Left lobe of liver (tissue), 2 donors: ENCODE results near the gene VASH1. TPM values are rescaled to one million over a fixed set of nuclear protein-coding genes. Genes with fewer than 3 reads are reported as not detected.
"Not testable (repeated sequence)": the region's sequence is repeated elsewhere in the genome, so short reads cannot be mapped to it uniquely, and the experiment has no call there.

Experiments
- ATAC-seq: fragments of 200-7000 bp; cut with Tn5 transposase; one replicate; pipeline ENCODE4 v1.9.1; 2020; ENCODE audit warnings: mild to moderate bottlenecking, moderate library complexity
- DNase-seq: peaks from one replicate; pipeline ENCODE4 v3.0.0-alpha.2; 2020; ENCODE audit warnings: low spot score
- total RNA-seq: library from RNA; stranded (reverse); gene quantifications from one replicate; pipeline ENCODE4 v1.2.1, GENCODE V29; 2021
- donor health status: DM: no; HTN: no; CAD: no; lungs with moderate emphysema.
- donor health status: DM: no; HTN: yes; CAD: no.

VASH1 gene
- total RNA-seq = 3.0 TPM

DNA sequence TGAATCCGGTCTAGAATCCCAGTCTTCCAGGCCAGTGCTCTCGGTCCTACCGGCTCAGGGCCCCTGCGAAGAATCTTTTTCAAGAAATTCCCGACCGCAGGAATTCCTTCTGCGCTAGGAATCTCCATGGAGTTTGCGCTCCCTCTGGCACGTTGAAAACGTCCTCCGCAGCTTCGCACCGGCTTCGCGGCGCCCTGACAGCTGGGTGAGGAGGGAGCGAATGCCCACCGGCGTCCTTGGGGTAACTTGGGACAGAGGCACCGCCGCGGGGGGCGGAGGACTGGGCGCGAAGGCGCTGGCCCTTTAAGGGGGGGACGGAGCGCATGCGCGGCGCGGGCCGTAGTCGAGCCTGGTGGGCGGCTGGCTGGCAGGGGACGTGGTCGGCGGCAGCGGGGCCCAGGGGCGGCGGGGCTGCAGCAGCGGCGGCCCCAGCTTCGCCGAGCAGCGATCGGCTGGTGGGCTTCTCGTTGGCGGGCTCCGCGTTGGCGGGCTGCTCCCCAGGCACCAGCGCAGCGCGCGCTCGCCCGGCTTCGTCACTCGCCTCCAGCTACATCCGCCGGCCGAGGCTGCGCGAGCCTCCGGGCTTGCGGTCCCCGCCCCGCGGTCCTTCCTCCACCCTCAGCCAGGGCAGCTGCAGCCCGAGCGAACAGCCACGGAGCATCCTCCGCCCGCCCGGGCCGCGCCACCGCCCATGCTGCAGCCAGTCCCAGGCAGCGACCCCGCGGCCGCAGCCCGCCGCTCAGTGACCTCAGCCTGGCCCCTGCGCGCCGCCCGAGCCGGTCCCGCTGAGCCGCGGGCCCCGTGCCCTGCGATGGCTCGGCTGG, at the start of gene VASH1:
TSS of gene VASH1 (plus strand) at position 333 of the 824 bp plus-strand sequence. CDS start 1,354 bp downstream, outside the sequence.
- ATAC-seq (peak; percentile 82), DNase-seq (peak; percentile 52)

DNA sequence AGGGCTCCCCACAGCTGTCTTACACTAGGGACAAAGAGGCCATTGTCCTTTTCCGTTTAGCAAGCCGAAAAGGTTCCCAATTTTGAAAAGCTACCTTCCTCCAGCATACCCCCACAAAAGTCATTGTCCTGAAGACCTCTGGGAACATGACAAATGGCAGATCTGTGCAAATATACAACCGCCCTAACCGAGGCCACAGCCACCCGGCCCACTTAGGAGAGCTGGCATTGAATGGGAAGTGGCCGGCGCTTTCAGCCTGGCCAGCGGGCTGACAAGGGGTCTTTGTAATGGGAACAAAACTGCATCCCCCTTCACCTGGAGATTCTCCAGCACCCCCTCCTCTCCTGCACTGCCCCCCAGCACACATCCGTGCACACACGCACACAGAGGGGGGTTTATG, 48.1 kb upstream of the VASH1 start:
- ATAC-seq = no peak
- peak; percentile 32 for DNase-seq

DNA sequence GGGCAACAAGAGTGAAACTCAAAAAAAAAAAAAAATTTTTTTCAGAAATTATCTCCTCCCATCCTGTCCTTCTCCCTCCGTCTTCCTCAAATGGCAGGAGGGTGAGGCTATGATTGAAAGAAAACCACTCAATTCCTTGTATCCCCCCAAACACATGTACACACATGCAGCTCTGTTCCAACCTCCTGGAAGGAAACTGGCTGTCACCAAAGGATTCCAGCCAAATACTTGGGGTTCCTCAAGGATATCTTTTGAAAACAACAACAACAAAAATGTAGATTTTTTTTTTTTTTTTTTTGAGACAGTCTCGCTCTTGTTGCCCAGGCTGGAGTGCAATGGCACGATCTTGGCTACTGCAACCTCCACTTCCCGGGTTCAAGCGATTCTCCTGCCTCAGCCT, 46.8 kb upstream of the VASH1 start:
- ATAC-seq = no peak
- no peak for DNase-seq

DNA sequence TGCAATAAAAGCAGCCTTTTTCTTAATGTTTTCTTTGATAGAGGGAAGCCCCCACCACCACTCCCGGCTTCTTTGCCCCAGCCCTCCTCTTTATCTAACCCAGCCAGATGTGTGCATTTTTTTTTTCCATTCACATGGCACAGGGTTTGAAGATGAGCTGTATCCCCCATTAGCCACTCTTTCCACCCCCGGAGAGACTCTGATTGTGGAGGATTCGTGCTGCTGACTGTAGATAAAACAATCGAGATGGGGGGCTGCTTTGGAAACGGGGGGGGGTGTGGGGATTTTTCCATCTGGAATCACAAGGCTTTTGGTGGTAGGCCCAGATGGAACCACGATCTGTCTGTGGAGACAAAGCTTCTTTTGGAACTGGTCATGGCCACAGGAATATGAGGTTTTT, 46.2 kb upstream of the VASH1 start:
- no peak for ATAC-seq
- DNase-seq = peak; percentile 5

DNA sequence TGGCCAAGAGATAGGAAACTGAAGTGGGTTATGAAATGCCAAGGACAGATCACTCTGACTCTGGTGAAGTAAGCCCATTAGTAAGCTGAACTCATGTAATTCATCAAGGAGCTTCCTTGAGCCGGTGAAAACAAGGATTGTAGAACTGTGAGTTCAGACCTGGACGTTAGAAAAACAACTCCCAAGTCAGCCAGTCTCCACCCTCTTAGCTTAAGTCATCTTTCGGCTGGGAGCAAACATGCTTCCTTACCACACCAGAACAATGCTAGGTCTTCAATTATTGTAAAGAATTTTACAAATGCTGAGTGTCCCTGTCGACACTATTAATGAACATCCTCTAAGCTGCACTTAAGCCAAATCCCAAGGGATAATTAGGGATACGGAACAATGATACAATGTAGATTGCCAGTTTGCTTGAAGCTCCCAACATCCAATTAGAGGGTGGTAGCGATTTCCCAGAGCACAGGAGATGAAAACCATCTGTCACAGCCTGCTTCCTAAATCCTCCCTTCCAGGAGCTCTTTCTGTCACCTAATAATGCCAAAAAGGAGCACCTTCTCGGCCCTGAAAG, 45.7 kb upstream of the VASH1 start:
- ATAC-seq = no peak

DNA sequence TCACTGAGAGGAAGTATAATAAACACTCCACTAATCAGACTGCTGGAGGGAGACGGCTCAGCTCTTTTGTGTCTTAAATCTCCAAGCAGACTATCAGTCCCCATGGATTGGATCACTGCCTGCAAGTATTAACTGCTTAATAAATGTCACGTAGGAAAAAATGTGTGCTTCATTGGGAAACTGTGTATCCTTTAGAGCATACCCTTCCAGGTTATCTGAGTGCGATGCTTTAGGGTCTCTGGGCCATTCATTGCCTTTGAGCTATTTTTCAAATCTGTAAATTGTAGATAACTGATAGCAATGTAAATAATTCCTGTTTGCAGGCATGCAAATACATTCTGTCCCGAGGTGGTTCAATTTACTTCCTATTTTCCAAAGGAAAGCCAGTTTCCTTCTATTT, 45.0 kb upstream of the VASH1 start:
- no peak for ATAC-seq
- peak; percentile 8 for DNase-seq

More for the DNA sequence above, 45.7 kb upstream of the VASH1 start:
- DNase-seq = peak; percentile 7

DNA sequence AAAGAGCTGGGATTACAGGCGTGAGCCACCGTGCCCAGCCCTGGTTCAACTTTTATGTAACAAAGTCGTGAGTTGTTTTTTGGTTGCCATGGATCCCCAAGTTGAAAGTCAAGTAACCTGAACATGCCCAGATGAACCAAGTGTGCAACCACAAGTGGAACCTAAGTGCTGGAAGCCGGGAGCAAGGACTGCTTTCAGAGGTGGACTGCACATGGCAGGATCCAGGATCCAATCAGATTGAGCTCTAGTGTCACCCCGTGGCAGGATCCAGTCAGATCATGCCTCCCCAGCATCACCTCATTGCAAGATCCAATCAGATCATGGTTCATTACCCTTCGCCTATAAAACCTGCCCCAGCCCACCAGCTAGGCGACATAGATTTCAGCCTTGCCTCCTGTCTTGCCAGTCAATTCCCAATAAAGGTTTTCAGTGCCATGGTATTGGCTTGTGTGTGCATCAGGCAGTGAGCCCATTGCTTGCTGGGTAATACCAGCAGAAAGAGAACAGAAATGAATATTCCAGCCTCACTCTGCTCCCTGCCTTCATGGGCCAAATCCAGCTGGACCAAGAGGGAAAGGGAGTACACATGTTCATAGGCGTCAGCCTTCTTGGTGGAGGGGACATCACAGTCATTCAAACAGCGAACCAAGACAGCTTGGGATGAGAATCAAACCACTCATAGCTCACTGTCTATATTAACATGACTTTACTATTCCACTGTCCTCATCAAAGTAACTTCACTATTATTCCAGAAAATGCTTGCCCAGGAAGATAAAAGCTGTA, 43.6 kb upstream of the VASH1 start:
- DNase-seq (peak; percentile 11), ATAC-seq (no peak)

DNA sequence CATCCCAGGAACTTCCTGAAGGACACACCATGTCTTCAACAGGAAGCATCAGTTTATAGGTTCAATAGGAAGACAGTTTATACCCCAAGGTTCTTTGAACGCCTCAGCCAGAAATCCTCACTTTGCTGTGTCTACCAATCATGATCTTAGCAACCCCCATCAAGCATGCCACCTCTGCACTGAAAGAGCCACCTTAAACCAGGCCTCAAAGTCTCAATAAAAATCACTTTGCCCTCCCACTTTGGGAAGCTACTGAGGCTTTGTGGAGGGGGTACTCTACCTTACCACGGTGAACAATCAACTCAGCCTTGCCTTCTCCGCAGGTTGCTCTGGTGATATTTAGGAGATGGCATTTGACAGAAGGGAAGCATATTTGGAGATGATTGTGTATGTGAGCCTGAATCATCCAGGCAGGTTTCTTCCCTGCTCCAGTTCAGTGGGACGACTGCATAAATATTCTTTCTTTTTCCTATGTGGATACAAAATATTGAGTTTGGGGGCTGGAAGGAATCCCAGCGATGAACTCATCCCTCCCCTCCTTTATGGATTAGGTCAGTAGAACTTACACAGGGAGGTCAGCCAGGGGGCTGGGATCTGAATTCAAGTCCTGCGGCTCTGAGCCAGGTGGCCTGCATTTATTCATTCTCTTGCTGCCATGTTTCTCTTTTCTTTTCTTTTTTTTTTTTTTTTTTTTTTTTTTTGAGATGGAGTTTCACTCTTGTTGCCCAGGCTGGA, 42.8 kb upstream of the VASH1 start:
- DNase-seq = no peak
- ATAC-seq = no peak

DNA sequence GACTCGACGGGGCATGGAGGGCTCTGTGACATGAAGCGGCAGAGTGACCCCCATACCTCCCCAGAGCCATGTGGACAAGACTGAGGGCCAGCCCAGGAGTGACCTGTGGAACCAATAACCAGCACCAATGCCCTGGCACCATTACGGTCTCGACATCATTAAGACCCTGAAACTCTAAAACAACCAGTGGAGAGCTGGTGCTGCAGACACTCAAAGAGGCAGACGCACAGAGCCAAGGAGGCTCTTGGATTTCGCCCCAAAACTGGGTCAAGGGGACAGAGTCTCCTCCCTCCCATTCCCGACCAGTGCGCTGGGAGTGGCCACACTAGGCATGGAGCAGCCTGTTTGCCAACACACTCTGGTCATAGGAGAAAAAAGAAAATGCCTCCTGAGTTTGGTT, 41.6 kb upstream of the VASH1 start:
- DNase-seq (peak; percentile 37), ATAC-seq (no peak)

DNA sequence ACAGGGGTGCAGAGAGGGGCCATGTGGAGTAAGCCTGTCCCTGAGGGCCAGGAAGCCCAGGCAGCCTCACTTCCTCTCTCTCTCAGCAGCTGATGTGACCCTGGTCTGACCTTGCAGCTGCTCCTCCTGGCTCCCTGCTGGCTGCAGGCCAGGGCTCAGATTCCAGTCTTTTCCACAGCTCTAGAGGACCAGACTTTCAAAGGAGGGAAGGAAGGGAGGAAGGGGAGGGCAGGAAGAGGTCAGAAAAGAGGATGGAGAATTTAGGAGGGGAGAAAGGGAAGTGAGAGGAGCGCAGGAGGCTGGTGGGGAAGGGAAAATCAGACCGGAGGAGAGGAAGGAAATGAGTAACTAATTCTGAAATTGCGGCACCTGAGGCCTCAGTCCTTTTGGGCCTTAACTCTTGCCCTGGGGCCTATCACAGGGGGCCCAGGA, 40.9 kb upstream of the VASH1 start:
- ATAC-seq = peak; percentile 87

DNA sequence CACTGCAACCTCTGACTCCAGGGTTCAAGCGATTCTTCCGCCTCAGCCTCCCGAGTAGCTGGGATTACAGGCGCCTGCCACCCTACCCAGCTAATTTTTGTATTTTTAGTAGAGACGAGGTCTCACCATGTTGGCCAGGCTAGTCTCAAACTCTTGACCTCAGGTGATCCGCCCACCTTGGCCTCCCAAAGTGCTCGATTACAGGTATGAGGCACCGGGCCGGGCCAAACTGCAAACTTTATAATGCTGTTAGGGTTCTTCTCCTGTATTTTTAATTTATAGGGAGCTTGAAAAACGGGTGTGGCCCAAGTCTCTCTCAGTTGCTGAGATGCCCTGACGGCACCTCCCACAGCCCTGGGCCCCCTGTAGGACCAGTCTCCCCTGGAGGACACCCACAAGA, 39.8 kb upstream of the VASH1 start:
- not testable (repeated sequence) for ATAC-seq
- peak; percentile 32 for DNase-seq

More for the DNA sequence above, 40.9 kb upstream of the VASH1 start:
- DNase-seq = peak; percentile 74

DNA sequence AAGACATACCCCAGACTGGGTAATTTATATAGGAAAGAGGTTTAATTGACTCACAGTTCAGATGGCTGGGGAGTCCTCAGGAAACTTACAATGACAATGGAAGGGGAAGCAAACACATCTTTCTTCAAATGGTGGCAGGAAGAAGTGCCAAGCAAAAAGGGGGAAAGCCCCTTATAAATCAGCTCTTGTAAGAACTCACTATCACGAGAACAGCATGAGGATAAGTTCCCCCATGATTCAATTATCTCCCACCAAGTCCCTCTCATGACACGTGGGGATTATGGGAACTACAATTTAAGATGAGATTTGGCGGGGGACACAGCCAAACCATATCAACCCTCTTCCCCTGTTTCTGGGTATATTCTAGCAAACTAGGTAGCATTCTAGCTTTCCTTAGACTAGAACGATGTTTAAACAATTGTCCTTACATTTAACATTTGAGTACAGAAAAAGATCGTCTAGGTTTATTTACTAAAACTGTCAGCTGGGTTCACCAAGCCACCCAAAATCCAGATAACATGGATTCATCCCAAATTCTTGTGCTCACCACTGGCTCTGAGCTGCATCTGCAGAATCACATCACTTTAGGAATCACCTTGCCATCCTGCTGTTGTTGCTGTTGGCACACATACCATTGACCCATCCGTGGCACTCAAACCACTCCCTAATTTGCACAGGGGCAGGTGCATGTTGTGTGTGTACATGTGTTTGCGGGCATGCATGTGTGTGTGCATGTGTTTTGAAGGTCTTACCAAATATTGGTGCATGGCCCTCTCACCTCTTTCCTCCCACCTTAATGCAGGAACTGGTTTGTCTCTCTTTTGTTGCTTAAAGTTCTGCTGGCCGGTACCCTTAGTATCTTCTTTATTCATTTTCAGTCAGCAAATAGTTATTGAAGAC, 36.4 kb upstream of the VASH1 start:
- ATAC-seq = no peak
- no peak for DNase-seq

DNA sequence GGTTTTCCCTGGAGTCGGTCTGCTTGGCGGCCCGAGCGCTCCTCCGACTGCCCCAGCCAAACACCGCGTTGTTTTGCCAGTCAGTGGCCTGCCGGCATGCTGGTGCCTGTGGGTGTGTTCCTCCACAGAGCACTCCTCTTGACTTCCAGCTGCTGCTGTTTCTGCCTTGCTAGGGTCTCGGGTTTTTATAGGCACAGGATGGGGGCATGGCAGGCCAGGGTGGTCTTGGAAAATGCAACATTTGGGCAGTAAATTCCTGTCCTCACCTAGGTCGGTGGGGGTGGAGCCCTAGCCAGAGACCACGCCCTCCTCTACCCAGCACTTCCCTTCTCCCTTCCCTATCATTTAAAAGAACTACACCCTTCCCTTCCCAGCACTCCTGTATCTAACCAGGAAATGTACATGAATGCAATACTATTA, 34.7 kb upstream of the VASH1 start:
- ATAC-seq (peak; percentile 33), DNase-seq (no peak)

DNA sequence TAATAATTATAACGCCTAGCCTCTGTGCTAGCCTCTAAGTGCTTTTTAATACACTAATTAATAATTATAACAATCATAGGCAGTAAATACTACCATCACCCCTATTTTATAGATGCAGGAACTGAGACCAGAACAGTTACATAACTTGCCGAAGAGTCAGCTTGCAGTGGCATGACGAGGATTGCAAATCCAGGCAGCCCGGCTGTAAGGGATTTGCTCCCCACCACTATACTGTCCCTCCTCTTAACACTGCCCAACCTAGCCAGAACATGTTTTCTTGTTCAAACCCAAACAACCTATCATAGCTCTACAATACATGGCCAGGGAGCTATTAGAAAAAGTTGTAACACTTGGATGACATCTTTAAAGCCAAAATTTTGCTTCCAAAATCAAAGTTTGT, 33.9 kb upstream of the VASH1 start:
- no peak for ATAC-seq
- DNase-seq = no peak

DNA sequence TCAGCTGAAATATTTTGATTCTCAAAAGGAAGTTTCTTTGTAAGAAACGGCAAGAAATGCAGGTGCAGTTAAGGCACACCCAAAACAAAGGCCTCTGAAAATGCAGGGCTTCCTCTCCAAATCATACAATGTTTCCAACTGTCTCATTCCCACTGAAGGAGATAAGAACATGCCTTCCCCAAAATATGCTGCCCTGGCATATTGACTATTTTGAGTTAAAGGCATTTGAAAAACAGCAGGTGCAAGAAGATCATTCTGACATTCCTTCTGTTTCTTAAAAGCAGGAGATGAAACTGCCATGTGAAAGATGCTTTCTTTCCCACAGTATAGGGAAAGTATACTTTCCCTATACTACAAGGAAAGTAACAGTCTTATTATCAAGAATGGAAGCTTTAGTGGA, 33.4 kb upstream of the VASH1 start:
- DNase-seq = no peak
- ATAC-seq = no peak

DNA sequence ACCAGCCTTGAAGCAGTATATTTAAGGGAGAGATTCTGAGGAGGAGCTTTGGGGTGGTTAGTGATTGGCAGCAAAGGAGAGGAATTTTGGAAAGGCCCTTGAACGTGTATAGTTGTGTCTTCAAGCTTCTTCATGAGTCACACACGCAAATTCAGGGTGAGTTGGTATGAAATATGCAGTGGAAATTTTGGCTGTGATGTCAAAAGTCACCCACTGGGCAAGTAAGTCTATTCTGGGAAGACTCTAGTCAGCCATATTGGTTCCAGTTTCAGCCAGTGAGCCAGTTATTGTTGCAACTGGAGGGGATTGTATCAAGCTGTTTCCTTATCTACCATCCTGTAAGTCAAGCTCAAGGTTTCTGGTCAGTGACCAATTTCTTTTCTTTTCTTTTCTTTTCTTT, 32.0 kb upstream of the VASH1 start:
- DNase-seq (no peak), ATAC-seq (no peak)

DNA sequence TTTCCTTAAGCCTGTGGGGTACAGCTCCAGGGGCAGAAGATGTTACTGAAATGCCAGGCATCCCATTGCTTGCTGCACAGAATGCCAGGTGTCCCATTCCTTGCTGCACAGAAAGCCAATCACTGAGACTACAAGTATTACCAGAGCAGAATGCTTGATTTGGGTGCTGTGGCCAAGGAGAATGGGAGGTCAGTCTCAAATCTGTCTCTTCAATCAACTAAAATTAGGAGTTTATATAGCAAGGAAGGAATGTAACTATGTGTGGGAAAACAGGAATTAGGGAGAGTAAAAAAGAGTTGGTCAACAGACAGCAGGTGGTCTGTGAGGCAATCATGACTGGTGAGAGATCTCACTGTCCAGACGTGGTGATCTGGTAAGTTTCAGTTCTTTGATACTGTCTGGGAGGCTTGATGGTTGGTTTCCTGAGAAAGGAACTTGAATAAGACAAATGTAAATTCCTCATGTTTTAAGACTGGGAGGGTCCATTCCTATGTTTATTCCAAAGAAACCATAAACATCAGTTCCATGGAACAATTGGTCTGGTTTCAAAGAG, 31.2 kb upstream of the VASH1 start:
- ATAC-seq = no peak
- DNase-seq = no peak

DNA sequence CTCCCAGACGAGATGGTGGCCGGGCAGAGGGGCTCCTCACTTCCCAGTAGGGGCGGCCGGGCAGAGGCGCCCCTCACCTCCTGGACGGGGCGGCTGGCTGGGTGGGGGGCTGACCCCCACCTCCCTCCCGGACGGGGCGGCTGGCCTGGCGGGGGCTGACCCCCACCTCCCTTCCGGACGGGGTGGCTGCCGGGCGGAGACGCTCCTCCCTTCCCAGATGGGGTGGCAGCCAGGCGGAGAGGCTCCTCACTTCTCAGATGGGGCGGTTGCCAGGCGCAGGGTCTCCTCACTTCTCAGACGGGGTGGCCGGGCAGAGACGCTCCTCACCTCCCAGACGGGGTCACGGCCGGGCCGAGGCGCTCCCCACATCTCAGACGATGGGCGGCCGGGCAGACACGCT, 26.8 kb upstream of the VASH1 start:
- not testable (repeated sequence) for DNase-seq, ATAC-seq

DNA sequence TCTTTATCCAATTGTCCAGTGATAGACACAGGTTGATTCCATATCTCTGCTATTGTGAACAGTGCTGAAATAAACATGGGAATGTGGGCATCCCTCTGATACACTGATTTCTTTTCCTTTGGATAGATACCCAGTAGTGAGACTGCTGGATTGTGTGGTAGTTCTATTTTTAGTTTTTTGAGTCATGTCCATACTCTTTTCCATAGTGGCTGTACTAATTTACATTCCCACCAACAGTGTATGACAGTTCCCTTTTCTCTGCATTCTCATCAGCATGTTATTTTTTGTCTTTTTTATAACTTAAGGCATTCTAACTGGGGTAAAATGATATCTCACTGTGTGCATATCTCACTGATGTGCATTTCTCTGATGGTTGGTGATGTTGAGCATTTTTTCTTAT, 24.8 kb upstream of the VASH1 start:
- ATAC-seq (no peak), DNase-seq (no peak)

DNA sequence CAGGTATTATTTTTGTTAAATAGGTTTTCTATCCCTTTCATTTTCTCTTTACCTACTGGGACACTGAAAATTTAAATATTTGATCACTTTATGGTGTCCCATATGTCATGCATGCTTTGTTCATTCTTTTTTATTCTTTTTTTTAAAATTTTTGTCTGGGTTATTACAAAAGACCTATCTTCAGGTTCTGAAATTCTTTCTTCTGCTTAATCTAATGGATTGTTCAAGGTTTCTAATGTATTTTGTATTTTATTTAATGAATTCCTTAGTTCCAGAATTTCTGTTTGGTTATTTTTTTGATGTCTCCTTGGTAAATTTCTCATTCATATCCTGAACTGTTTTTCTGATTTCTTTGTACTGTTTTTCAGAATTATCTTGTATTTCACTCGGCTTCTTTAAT, 20.2 kb upstream of the VASH1 start:
- DNase-seq = no peak

More for the DNA sequence above, 20.2 kb upstream of the VASH1 start:
- no peak for ATAC-seq
